Mesenchymal stem cell (in vitro differentiated cells and primary cell): Measurements from ENCODE around the gene PMVK.

Experiments
- DNase-seq: peaks from one replicate; pipeline ENCODE4 v3.0.0-alpha.2; 2013
- H2AFZ ChIP-seq: one replicate; pipeline ENCODE4 v1.6.1; 2013; ENCODE audit warnings: low read depth, mild to moderate bottlenecking, control low read depth, inconsistent platforms, low read length, moderate library complexity
- H2AK5ac ChIP-seq: 2 replicates; pipeline ENCODE4 v1.6.1; 2013; ENCODE audit warnings: low read length, moderate library complexity, mild to moderate bottlenecking, inconsistent platforms; ENCODE audit not compliant: severe bottlenecking
- H2BK120ac ChIP-seq: one replicate; pipeline ENCODE4 v1.6.1; 2013; ENCODE audit warnings: low read depth, mild to moderate bottlenecking, inconsistent platforms, low read length, moderate library complexity
- H2BK12ac ChIP-seq, 2 experiments: one replicate each; pipeline ENCODE4 v1.6.1; 2013; ENCODE audit warnings: inconsistent platforms in 2 of 2, low read length in 2 of 2, mild to moderate bottlenecking in 2 of 2, moderate library complexity in 2 of 2, control low read depth in 1 of 2
- H2BK15ac ChIP-seq: one replicate; pipeline ENCODE4 v1.6.1; 2013; ENCODE audit warnings: mild to moderate bottlenecking, low read depth, inconsistent platforms; ENCODE audit not compliant: poor library complexity, severe bottlenecking
- H2BK5ac ChIP-seq: 2 replicates; pipeline ENCODE4 v1.6.1; 2013; ENCODE audit warnings: low read depth, mild to moderate bottlenecking, low read length, control low read depth, inconsistent platforms; ENCODE audit not compliant: poor library complexity, severe bottlenecking
- H3K14ac ChIP-seq, 2 experiments: one replicate each; pipeline ENCODE4 v1.6.1; 2013; ENCODE audit warnings: inconsistent platforms in 2 of 2, low read length in 2 of 2, control low read depth in 1 of 2, mild to moderate bottlenecking in 1 of 2, moderate library complexity in 1 of 2
- H3K18ac ChIP-seq, 2 experiments: one replicate each; pipeline ENCODE4 v1.6.1; 2013; ENCODE audit warnings: inconsistent platforms in 2 of 2, low read length in 2 of 2, control low read depth in 1 of 2, low read depth in 1 of 2, mild to moderate bottlenecking in 1 of 2
- H3K23ac ChIP-seq, 2 experiments: one replicate each; pipeline ENCODE4 v1.6.1; 2013; ENCODE audit warnings: inconsistent platforms in 2 of 2, low read length in 2 of 2, mild to moderate bottlenecking in 2 of 2, moderate library complexity in 2 of 2, control low read depth in 1 of 2
- H3K27ac ChIP-seq: 2 replicates; pipeline ENCODE4 v1.5.1; 2013; ENCODE audit warnings: mild to moderate bottlenecking, moderate library complexity, low read length, control low read depth, inconsistent platforms; ENCODE audit not compliant: poor library complexity, severe bottlenecking
- H3K27me3 ChIP-seq, 2 experiments: 2 replicates each; pipeline versions ENCODE4 v1.6.1 to v1.7.0; 2013; ENCODE audit warnings: low read length in 2 of 2, mild to moderate bottlenecking in 2 of 2, moderate library complexity in 2 of 2, control low read depth in 1 of 2, inconsistent platforms in 1 of 2; ENCODE audit not compliant: control insufficient read depth in 1 of 2, insufficient read depth in 1 of 2
- H3K36me3 ChIP-seq, 2 experiments: 2 replicates each; pipeline versions ENCODE4 v1.6.1 to v1.7.0; 2013; ENCODE audit warnings: low read length in 2 of 2, control low read depth in 1 of 2, inconsistent platforms in 1 of 2, low read depth in 1 of 2, mild to moderate bottlenecking in 1 of 2; ENCODE audit not compliant: insufficient read depth in 2 of 2, control insufficient read depth in 1 of 2
- H3K4ac ChIP-seq, 2 experiments: one replicate each; pipeline ENCODE4 v1.6.1; 2013; ENCODE audit warnings: inconsistent platforms in 2 of 2, low read length in 2 of 2, mild to moderate bottlenecking in 2 of 2, moderate library complexity in 2 of 2, control low read depth in 1 of 2, low read depth in 1 of 2
- H3K4me1 ChIP-seq: 2 replicates; pipeline ENCODE4 v1.6.1; 2013; ENCODE audit warnings: low read depth, low read length, control low read depth; ENCODE audit not compliant: control insufficient read depth, insufficient read depth
- H3K4me2 ChIP-seq: 2 replicates; pipeline ENCODE4 v1.6.1; 2013; ENCODE audit warnings: low read length, mild to moderate bottlenecking, inconsistent platforms; ENCODE audit not compliant: poor library complexity, severe bottlenecking
- H3K4me3 ChIP-seq, 2 experiments: 2 replicates each; pipeline versions ENCODE4 v1.5.1 to v1.7.0; 2013; ENCODE audit warnings: low read length in 2 of 2, mild to moderate bottlenecking in 2 of 2, control low read depth in 1 of 2, low read depth in 1 of 2; ENCODE audit not compliant: insufficient read depth in 1 of 2
- H3K79me1 ChIP-seq: replicated peaks from 2 replicates; pipeline ENCODE4 v1.6.1; 2013; ENCODE audit warnings: mild to moderate bottlenecking, control low read depth, low read length, inconsistent platforms; ENCODE audit not compliant: poor library complexity, severe bottlenecking
- H3K9ac ChIP-seq: 2 replicates; pipeline ENCODE4 v1.7.0; 2013; ENCODE audit warnings: mild to moderate bottlenecking, low read length, moderate library complexity
- H3K9me3 ChIP-seq: 2 replicates; pipeline ENCODE4 v1.7.0; 2013; ENCODE audit warnings: mild to moderate bottlenecking, low read length; ENCODE audit not compliant: control insufficient read depth
- H4K8ac ChIP-seq: one replicate; pipeline ENCODE4 v1.6.1; 2013; ENCODE audit warnings: inconsistent platforms, mild to moderate bottlenecking, low read length, moderate library complexity
- H4K91ac ChIP-seq: one replicate; pipeline ENCODE4 v1.6.1; 2013; ENCODE audit warnings: mild to moderate bottlenecking, low read length, inconsistent platforms
- WGBS: methylation state at CpG from one replicate; pipeline ENCODE4 v1.1.7; 2013; ENCODE audit warnings: mixed read lengths; 5-methylcytosine and 5-hydroxymethylcytosine counted together

The PMVK gene

GRCh38 chr1:154945160-154945961 is 8.8 kb upstream of the PMVK start:
- Histone ChIP-seq H2BK5ac (no peak overlapping the region), H3K27ac (no peak overlapping the region), H3K4me3 (no peak overlapping the region), H3K14ac (no peak overlapping the region), H4K8ac (no peak overlapping the region), H3K27me3 (no peaks in the 10 kb centered on the region), H2AFZ (no peak overlapping the region), H3K36me3 (peaks cover 20 to 56% of the 10 kb centered on the region in 2 experiments), H2BK12ac (no peak overlapping the region), H2BK15ac (no peak overlapping the region), H2BK120ac (no peak overlapping the region), H3K79me1 (peaks cover 4% of the 10 kb centered on the region), H3K9ac (no peak overlapping the region), H3K23ac (no peak overlapping the region), H3K9me3 (no peaks in the 10 kb centered on the region), H3K4ac (no peak overlapping the region), H3K4me2 (no peak overlapping the region), H4K91ac (no peak overlapping the region), H3K18ac (no peak overlapping the region), H2AK5ac (no peak overlapping the region), H3K4me1 (peaks cover 15% of the 10 kb centered on the region)
- DNase-seq = no peak
- 87% methylated on average over 15 of the region's 15 CpGs for WGBS

GRCh38 chr1:154944401-154945159 is 8.1 kb upstream of the PMVK start:
- no peak overlapping the region for H2AK5ac ChIP-seq
- WGBS = 57% methylated on average over 9 of the region's 9 CpGs

GRCh38 chr1:154943649-154944400 is 7.3 kb upstream of the PMVK start:
- Histone ChIP-seq H2BK12ac (peak overlapping the region in 1 of 2 experiments; percentile 85), H3K23ac (no peak overlapping the region), H3K9me3 (no peaks in the 10 kb centered on the region), H2AK5ac (peak overlapping the region; percentile 32), H3K4me3 (no peak overlapping the region), H3K4me2 (no peak overlapping the region), H3K27ac (no peak overlapping the region), H2AFZ (no peak overlapping the region), H3K18ac (peak overlapping the region in 1 of 2 experiments; percentile 24), H4K8ac (no peak overlapping the region), H2BK120ac (no peak overlapping the region), H3K14ac (no peak overlapping the region), H3K4ac (no peak overlapping the region), H4K91ac (peak overlapping the region; percentile 35), H2BK15ac (no peak overlapping the region), H3K27me3 (no peaks in the 10 kb centered on the region), H2BK5ac (no peak overlapping the region), H3K36me3 (peaks cover 20 to 53% of the 10 kb centered on the region in 2 experiments), H3K79me1 (peaks cover 3% of the 10 kb centered on the region), H3K9ac (peak overlapping the region; percentile 38), H3K4me1 (peaks cover 18% of the 10 kb centered on the region)
- 28% methylated on average over 5 of the region's 6 CpGs for WGBS
- DNase-seq = peak; percentile 51

More at GRCh38 chr1:154944401-154945159, 8.1 kb upstream of the PMVK start:
- no peak overlapping the region for H2AFZ ChIP-seq
- peak overlapping the region in 1 of 2 experiments; percentile 85 for H2BK12ac ChIP-seq
- H4K8ac ChIP-seq = no peak overlapping the region
- no peak overlapping the region for H2BK120ac ChIP-seq
- DNase-seq = no peak
- no peaks in the 10 kb centered on the region for H3K9me3 ChIP-seq
- H3K79me1 ChIP-seq = peaks cover 3% of the 10 kb centered on the region
- H2BK15ac ChIP-seq = no peak overlapping the region
- H2BK5ac ChIP-seq = no peak overlapping the region
- H3K27me3 ChIP-seq = no peaks in the 10 kb centered on the region
- H4K91ac ChIP-seq = peak overlapping the region; percentile 35
- H3K4me2 ChIP-seq = no peak overlapping the region
- H3K4ac ChIP-seq = no peak overlapping the region
- H3K9ac ChIP-seq = peak overlapping the region; percentile 38
- peaks cover 20 to 53% of the 10 kb centered on the region in 2 experiments for H3K36me3 ChIP-seq
- H3K27ac ChIP-seq = no peak overlapping the region
- H3K18ac ChIP-seq = peak overlapping the region in 1 of 2 experiments; percentile 24
- no peak overlapping the region for H3K14ac ChIP-seq
- peaks cover 18% of the 10 kb centered on the region for H3K4me1 ChIP-seq
- no peak overlapping the region for H3K23ac ChIP-seq
- no peak overlapping the region for H3K4me3 ChIP-seq
